Measurements from ENCODE around the gene TDRD15.
"Not testable (repeated sequence)": the region's sequence is repeated elsewhere in the genome, so short reads cannot be mapped to it uniquely, and the experiment has no call there.

TDRD15 gene

DNA sequence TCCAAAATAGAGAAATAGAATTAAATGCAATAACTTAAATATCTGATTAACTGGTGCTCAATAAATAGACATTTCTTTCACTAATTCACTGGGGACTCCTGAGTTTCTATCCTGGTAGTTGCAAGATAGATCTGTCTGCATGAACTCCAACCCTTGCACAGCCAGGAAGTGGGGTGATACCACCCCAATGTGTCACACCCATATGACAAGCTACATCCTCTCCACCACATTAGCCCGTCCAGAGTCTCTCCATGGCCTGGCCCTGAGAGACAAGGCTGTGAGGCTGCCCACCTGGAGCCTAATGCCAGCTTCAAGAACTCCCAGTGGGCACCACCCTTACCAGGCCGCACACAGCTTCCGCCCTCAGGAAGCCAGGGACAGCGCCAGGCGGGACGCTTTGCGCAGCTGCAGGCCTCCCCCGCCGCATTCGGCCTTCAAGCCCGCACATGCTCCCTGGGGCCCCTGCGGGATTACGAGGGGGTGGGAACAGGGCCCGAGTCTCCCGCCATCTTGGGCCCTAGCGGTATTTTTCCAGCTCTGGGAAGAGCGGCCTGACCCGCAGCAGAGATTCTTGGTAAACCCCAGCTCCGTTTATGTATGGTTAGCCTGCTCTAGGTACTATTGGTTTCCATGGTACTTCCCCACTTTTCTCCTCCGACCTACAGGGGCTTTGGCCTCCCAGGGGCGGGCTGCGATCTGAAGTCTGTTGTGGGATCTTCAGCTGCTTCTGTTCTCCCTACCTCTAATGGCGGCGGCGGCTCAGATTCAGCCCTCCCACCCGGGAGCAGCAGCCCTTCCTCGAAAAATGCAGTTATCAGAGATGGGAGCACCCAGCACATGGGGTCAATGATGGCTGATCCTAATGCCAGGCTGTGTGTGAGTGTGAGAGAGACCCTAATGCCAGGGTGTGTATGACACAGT lies at the start of gene TDRD15:
Gene TDRD15, plus strand, starts transcription at position 496 of the 921 bp plus-strand sequence. CDS start 13,500 bp downstream, outside the sequence.
- no peaks in the 10 kb centered on the region for H3K36me3 ChIP-seq (replicated peaks)
- no peak for DNase-seq (ENCODE audit: low spot score in 2 of 2)
- peaks cover 10% of the 10 kb centered on the region for H3K27me3 ChIP-seq (ENCODE audit: low read depth)
- no peaks in the 10 kb centered on the region for H3K4me1 ChIP-seq
- in situ Hi-C loops (cut with MboI; ENCODE audit: low sequenced_read_pairs) = loop anchor here (25.0 kb wide), 1 partner anchor 461 kb away; the partner anchor contains the start of genes GDF7 and HS1BP3
- H3K4me3 ChIP-seq = no peak within 1 kb of the TSS
- H3K9me3 ChIP-seq = no peaks in the 10 kb centered on the region

DNA sequence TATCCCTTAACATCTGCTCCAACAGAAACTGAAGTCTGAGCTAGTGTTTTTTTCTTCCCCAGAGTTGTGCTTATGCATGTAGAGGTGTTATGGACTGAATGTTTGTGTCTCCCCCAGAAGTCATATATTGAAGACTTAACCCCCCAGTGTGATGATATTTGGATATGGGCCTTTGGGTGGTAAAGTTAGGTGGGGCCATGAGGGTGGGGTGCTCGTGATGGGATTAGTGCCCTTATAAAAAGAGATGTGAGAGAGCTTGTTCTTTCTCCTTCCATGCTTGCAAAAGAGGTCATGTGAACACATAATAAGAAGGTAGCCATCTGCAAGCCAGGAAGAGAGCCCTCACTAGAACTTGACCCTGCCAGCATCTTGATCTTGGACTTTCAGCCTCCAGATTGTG lies 45.5 kb upstream of the TDRD15 start:
- no peaks in the 10 kb centered on the region for H3K27me3 ChIP-seq (ENCODE audit: low read depth)
- no peaks in the 10 kb centered on the region for H3K4me1 ChIP-seq
- in situ Hi-C loops (cut with MboI; ENCODE audit: low sequenced_read_pairs) = no loop called here
- H3K9me3 ChIP-seq = no peaks in the 10 kb centered on the region
- no peaks in the 10 kb centered on the region for H3K36me3 ChIP-seq (replicated peaks)
- DNase-seq (ENCODE audit: low spot score in 2 of 2) = no peak
- H3K4me3 ChIP-seq = no peak overlapping the region

DNA sequence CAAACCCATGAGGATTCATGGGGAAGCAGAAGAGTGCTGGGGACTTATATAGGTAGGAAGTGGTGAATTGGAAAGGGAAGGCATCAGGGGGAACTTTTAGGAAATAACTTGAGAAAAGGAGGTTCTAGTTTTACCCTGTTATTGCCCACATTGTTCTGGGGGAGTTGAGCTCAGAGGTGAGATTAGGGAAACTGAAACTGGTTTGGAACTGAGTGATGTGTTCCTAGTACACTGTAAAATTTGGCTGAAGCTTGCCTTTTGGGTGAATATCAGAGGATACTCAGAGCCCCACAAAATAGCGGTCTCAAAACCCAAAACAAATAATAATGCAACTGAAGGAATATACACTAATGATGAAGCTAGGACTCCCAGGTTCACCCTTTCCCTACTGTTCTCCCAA lies 40.3 kb upstream of the TDRD15 start:
- Histone ChIP-seq H3K4me3 (no peak overlapping the region), H3K36me3 (replicated peaks) (no peaks in the 10 kb centered on the region), H3K4me1 (no peaks in the 10 kb centered on the region; the same call in 1 of the 2 replicates), H3K9me3 (no peaks in the 10 kb centered on the region), H3K27me3 (ENCODE audit: low read depth) (peaks cover 3% of the 10 kb centered on the region; the same call in 1 of the 2 replicates)
- in situ Hi-C loops (cut with MboI; ENCODE audit: low sequenced_read_pairs) = no loop called here
- DNase-seq (ENCODE audit: low spot score in 2 of 2) = no peak

DNA sequence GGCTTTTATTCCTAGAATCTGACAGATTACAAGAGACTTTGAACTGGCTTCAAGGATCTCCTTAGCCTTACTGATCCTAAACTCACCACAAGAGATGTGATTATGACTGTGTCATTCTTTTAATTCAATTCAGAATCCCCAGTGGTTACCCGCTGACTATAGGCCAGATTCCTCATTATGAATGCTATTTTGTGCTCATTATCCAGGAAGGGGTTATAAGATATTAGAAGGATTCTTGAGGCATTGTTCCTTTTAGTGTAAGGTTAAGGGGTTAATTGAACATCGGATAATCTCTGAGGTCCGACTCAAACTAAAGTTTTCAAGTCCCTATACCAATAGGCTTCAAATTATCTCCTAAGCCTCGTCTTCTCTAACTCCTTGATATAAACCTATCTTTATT lies 39.4 kb upstream of the TDRD15 start:
- Histone ChIP-seq H3K4me3 (no peak overlapping the region), H3K27me3 (ENCODE audit: low read depth) (peaks cover 3% of the 10 kb centered on the region; the same call in 1 of the 2 replicates), H3K36me3 (replicated peaks) (no peaks in the 10 kb centered on the region), H3K4me1 (no peaks in the 10 kb centered on the region; the same call in 1 of the 2 replicates), H3K9me3 (no peaks in the 10 kb centered on the region)
- in situ Hi-C loops (cut with MboI; ENCODE audit: low sequenced_read_pairs) = no loop called here
- DNase-seq (ENCODE audit: low spot score in 2 of 2) = no peak

DNA sequence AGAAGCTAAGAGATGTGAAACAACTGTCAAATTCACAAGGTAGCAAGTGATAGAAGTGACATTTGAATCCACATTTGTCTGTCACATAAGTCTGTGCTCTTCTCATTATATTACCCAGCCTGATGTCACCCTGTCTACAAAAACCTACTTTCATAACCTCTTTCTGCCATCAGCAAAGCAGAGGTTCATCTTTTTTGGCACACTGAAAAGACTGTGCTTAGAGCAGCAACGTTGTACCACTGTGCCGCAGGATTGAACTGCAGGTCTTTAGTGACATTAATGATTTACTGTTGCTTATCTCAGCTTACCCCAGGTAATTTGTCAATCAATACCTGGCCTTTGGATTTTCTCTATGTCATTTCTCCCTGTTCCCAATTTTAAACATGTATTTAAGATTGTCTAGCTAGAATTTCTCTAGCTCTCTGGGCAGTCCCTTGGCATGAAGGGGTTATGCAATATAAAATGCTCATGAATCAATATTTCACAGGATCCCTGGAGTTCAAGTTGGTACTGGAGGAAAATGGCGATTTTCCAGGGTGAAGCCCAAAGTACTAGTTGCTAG lies 31.4 kb upstream of the TDRD15 start:
- no peaks in the 10 kb centered on the region for H3K36me3 ChIP-seq (replicated peaks)
- in situ Hi-C loops (cut with MboI; ENCODE audit: low sequenced_read_pairs) = no loop called here
- H3K4me1 ChIP-seq = peaks cover 4% of the 10 kb centered on the region
- no peak for DNase-seq (ENCODE audit: low spot score in 2 of 2)
- no peaks in the 10 kb centered on the region for H3K9me3 ChIP-seq
- no peaks in the 10 kb centered on the region for H3K27me3 ChIP-seq (ENCODE audit: low read depth)
- H3K4me3 ChIP-seq = no peak overlapping the region

- in situ Hi-C loops (cut with MboI; ENCODE audit: low sequenced_read_pairs) = no loop called here
- peak; percentile 13 to 53 for DNase-seq (ENCODE audit: low spot score in 2 of 2)
Observed at GRCh38 chr2:21095178-21095577, 28.6 kb upstream of the TDRD15 start.

DNA sequence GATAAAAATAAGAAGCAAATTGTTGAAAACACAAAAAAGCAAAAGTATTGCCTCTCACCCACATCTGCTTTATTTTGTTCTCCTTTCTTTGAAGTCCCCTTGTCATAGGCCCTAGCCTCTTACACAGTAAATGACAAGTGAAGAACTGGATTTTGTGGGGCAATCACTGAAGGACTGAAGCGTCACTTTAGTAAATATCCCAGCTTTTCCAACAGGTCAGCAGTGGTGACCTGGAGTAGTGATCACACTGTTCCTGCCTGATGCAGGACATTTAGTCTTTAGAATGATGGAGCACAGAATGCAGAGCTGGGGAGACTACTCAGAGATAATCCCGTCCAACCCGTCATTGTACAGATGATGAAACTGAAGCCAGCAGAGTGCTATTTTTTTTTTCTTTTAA lies 28.1 kb upstream of the TDRD15 start:
- peaks cover 4% of the 10 kb centered on the region for H3K4me1 ChIP-seq
- no peaks in the 10 kb centered on the region for H3K9me3 ChIP-seq
- H3K36me3 ChIP-seq (replicated peaks) = no peaks in the 10 kb centered on the region
- H3K4me3 ChIP-seq = no peak overlapping the region
- DNase-seq (ENCODE audit: low spot score in 2 of 2) = no peak
- H3K27me3 ChIP-seq (ENCODE audit: low read depth) = 0 out of 2 replicates have a peak, but pooled peaks cover 4% of the 10 kb centered on the region
- in situ Hi-C loops (cut with MboI; ENCODE audit: low sequenced_read_pairs) = no loop called here

More at GRCh38 chr2:21095178-21095577, 28.6 kb upstream of the TDRD15 start:
- Histone ChIP-seq H3K9me3 (no peaks in the 10 kb centered on the region), H3K4me1 (peaks cover 4% of the 10 kb centered on the region), H3K27me3 (ENCODE audit: low read depth) (no peaks in the 10 kb centered on the region), H3K4me3 (no peak overlapping the region), H3K36me3 (replicated peaks) (no peaks in the 10 kb centered on the region)

DNA sequence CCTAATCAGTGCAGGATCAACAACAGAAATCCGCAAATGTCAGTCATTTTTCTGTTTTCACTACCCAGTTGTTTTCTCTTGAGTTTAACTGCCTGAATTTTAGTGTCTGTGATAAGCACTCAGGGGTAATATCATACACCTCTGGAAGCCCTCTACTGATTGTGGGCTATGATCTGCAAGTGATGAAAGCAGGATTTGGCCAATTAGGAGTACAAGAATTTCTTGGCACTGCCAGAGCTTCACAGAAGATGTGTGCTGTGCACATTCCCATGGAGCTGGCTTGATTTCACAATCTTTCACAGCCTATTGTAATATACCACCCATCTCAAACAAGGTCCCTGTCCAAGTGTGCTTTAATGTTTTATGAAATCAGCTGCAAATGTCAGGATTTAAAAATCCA lies 27.3 kb upstream of the TDRD15 start:
- H3K27me3 ChIP-seq (ENCODE audit: low read depth) = 0 out of 2 replicates have a peak, but pooled peaks cover 4% of the 10 kb centered on the region
- in situ Hi-C loops (cut with MboI; ENCODE audit: low sequenced_read_pairs) = no loop called here
- no peak overlapping the region for H3K4me3 ChIP-seq
- DNase-seq (ENCODE audit: low spot score in 2 of 2) = no peak
- H3K4me1 ChIP-seq = peaks cover 4% of the 10 kb centered on the region
- H3K36me3 ChIP-seq (replicated peaks) = no peaks in the 10 kb centered on the region
- H3K9me3 ChIP-seq = no peaks in the 10 kb centered on the region

DNA sequence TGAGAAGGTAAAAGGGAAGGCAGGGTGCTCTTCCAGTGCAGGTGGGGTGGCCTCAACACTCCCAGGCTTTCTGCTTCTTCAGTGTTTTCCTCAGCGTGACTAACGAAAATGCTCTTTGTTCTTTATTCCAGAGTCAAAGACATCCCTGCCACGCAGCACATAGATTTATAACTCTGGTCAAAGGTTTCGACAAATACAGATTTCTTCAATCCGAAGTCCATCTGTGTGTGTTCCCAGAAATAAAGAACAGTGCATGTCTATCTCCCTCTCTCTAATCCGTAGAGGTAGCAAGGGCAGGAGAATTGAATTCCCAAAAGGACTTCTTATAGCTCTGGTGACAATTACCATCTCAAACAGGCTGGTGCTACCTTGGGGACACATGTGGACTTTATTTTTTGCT lies 26.4 kb upstream of the TDRD15 start:
- in situ Hi-C loops (cut with MboI; ENCODE audit: low sequenced_read_pairs) = no loop called here
- Histone ChIP-seq H3K27me3 (ENCODE audit: low read depth) (0 out of 2 replicates have a peak, but pooled peaks cover 4% of the 10 kb centered on the region), H3K4me3 (no peak overlapping the region), H3K36me3 (replicated peaks) (no peaks in the 10 kb centered on the region), H3K9me3 (no peaks in the 10 kb centered on the region), H3K4me1 (peaks cover 4% of the 10 kb centered on the region)
- DNase-seq (ENCODE audit: low spot score in 2 of 2) = no peak

GRCh38 chr2:21098294-21098693 lies 25.5 kb upstream of the TDRD15 start:
- Histone ChIP-seq H3K4me3 (no peak overlapping the region), H3K36me3 (replicated peaks) (no peaks in the 10 kb centered on the region), H3K9me3 (no peaks in the 10 kb centered on the region), H3K4me1 (peaks cover 4% of the 10 kb centered on the region), H3K27me3 (ENCODE audit: low read depth) (0 out of 2 replicates have a peak, but pooled peaks cover 4% of the 10 kb centered on the region)
- no peak for DNase-seq (ENCODE audit: low spot score in 2 of 2)
- in situ Hi-C loops (cut with MboI; ENCODE audit: low sequenced_read_pairs) = no loop called here

DNA sequence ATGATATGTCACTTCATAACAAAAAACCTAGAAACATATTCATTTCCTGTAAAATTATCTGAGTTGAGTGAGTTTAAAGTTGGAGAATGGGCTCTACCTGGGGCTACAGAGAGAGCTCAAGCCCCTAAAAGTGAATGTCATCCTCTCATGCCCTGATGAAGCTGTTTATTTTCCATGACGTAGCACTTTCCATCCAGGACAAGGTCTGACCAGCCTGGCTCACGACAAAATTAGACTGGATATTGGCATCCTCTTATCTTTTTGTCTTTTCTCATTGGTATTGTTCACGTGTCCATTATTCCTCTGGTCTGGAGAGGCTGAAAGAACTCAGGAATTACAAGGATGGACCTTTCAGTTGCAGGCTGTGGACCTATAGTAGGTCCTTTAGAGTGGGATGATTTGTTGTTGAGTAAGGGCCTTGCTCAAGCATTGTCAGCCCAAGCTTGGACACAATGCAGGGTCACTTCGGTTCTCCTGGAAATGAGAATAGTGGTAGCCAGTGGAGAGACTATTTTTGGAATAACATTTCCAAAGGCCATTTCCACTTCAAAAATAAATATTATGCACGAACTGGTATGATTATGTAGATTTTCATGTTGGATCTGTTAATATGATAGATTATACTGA lies 24.4 kb upstream of the TDRD15 start:
- Histone ChIP-seq H3K36me3 (replicated peaks) (no peaks in the 10 kb centered on the region), H3K9me3 (no peaks in the 10 kb centered on the region), H3K27me3 (ENCODE audit: low read depth) (0 out of 2 replicates have a peak, but pooled peaks cover 4% of the 10 kb centered on the region), H3K4me1 (peaks cover 4% of the 10 kb centered on the region), H3K4me3 (no peak overlapping the region)
- DNase-seq (ENCODE audit: low spot score in 2 of 2) = no peak
- in situ Hi-C loops (cut with MboI; ENCODE audit: low sequenced_read_pairs) = no loop called here

GRCh38 chr2:21101514-21102155 lies 22.1 kb upstream of the TDRD15 start:
- not testable (repeated sequence) for H3K36me3 ChIP-seq (replicated peaks); H3K4me1 ChIP-seq; H3K27me3 ChIP-seq (ENCODE audit: low read depth); H3K9me3 ChIP-seq; H3K4me3 ChIP-seq; DNase-seq (ENCODE audit: low spot score in 2 of 2)
- in situ Hi-C loops (cut with MboI; ENCODE audit: low sequenced_read_pairs) = loop anchor here (25.0 kb wide), 1 partner anchor 439 kb away; the partner anchor contains the start of genes GDF7 and HS1BP3

DNA sequence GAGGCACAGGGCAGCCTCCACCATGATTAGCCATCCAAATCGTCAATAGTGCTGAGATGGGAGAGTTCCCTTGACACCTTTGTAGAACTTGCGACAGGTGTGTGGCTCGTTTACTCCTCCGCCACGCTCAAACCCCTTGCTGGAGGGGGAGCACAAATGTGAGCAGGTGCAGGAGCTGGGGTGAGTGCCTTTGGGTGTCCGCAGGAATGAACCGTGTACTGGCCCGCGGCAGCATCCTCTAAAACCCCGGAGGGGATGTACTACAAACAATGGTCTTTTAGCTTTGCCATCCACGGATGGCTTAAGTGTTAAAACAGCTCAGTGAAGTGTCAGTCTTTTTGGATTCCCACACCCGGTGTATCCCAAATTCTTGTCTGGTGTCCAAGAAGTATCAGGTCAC lies 21.4 kb upstream of the TDRD15 start:
- in situ Hi-C loops (cut with MboI; ENCODE audit: low sequenced_read_pairs) = loop anchor here (25.0 kb wide), 1 partner anchor 440 kb away; the partner anchor contains the start of genes GDF7 and HS1BP3
- H3K9me3 ChIP-seq = no peaks in the 10 kb centered on the region
- no peak overlapping the region for H3K4me3 ChIP-seq
- no peaks in the 10 kb centered on the region for H3K4me1 ChIP-seq
- H3K27me3 ChIP-seq (ENCODE audit: low read depth) = peaks cover 8% of the 10 kb centered on the region
- no peak for DNase-seq (ENCODE audit: low spot score in 2 of 2)
- no peaks in the 10 kb centered on the region for H3K36me3 ChIP-seq (replicated peaks)
